Cardiac ventricle fibroblast (primary cell): ENCODE measurements around the gene GNGT2. TPM values are rescaled to one million over a fixed set of nuclear protein-coding genes. Genes with fewer than 3 reads are reported as not detected.

Source experiments
- total RNA-seq: library from RNA; depleted of rRNA; stranded (reverse); fragments of >200 nt; gene quantifications from 2 replicates; pipeline ENCODE4 v1.2.3, GENCODE V29; 2015

The GNGT2 gene
- total RNA-seq: not detected in 2 replicates

DNA sequence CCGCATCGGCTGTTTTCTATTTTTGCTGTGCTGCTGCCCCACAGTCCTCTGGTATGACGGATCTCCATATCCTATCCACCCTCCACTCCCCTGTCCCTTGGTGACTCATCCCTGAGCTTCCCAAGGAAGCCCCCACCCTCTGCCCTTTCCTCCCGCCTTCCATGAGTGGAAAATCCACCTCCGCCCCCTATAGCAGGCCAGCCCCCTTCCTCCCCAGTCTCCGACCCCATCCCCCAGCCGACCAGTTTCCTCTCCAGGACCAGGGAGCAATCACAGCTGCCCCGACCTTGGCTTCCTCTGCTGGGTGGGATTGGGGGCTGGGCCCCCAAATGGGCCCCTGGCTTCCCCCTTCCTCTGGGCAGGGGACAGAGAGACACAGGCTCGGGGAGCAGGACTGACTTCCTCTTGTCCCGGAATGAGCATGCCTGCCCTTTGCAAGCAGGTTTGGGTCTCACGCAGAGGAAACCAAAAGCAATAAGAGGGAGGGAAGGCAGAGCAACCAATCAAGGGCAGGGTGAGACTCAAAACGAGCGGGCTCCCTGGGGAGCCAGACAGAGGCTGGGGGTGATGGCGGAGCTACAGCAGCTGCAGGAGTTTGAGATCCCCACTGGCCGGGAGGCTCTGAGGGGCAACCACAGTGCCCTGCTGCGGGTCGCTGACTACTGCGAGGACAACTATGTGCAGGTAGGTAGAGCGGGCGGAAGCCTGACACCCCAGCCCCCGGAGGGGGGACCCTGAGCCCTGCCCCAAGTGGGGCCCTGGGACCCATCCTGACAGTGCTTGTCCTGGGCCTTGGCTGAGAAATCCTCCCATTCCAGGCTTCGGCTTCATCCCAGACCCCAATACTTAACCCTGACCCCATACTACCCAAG lies at the start of gene GNGT2, which contains the start of gene ABI3:
GNGT2 (minus strand) TSS at position 417 of the 872 bp plus-strand sequence. CDS start 3,152 bp downstream, outside the sequence.
ABI3 (plus strand) TSS at position 550 of the 872 bp plus-strand sequence; CDS start at position 568, 18 bp downstream.

DNA sequence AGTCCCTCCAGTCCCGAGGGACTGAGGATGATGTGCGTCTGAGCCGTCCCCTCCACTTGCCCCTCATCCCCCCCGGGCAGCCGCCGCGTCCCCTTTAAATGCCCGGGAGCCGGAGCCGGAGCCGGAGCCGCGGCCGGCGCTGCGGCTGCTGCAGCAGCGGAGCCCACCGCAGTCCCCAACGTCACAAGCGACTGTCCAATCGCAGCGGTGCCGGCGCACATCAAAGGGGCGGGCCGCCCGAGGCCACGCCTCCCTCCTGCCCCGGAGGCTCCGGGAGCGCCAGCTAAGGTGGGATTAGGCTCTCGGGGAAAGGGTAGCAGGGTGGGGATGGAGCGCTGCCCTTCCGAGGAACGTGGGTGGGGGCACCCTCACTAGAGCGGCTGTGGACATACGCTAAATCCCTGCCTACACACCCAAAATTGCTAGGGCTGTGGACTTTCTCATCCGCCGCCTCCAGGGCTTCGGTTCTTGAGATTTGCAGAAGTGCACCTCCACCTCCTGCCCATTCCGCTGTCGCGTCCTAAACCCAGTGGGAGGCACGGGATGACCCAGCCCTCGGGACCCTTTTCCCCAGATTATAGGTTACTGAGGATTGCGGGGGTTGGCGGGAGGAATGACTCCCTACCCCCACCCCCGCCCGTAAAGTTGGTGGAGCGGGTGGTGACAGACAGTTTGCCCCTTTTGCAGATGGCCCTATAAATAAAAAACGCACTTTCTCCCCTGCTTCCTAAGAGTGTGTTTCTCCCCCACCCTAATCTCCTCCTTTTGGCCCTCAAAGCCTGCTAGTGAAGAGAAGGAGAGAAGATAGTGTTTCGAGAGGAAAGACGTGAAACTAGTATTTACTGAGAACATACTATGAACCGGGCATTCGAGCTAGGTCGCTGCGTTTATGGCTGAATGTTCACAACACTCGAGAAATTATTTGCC lies 20.5 kb upstream of the GNGT2 start, which contains the start of gene PHOSPHO1:
PHOSPHO1 (minus strand) TSS at position 152 of the 927 bp plus-strand sequence. CDS start 4,096 bp downstream, outside the sequence.

Other genes starting within 250 kb of the GNGT2 start
- gene GIP, start 242.0 kb downstream of the GNGT2 start, total RNA-seq: not detected in 2 replicates
- not detected in 2 replicates for gene IGF2BP1, start 213.2 kb downstream of the GNGT2 start, total RNA-seq
- gene B4GALNT2, start 77.8 kb downstream of the GNGT2 start, total RNA-seq: not detected in 2 replicates
- gene ABI3, start 133 bp upstream of the GNGT2 start, total RNA-seq: 0.12 TPM in 1 of 2 replicates, not detected in the other
- gene PHOSPHO1, start 20.2 kb upstream of the GNGT2 start, total RNA-seq: 0.06 TPM in 1 of 2 replicates, not detected in the other
- 21.7 and 35.8 TPM in 2 replicates for gene ZNF652, start 151.7 kb upstream of the GNGT2 start, total RNA-seq
- gene PHB1, start 204.3 kb upstream of the GNGT2 start, total RNA-seq: 52.6 and 53.1 TPM in 2 replicates